ENCODE results near the gene SLC22A7. TPM values are rescaled to one million over a fixed set of nuclear protein-coding genes. Genes with fewer than 3 reads are reported as not detected.

The SLC22A7 gene
- total and polyA plus RNA-seq, 4 donors = 143 to 495 (median 228) TPM

- TF ChIP-seq RAD21 (IDR thresholded peaks at IDR 0.05) = no peak
- TF ChIP-seq FOXA2 (IDR thresholded peaks at IDR 0.05) = no peak
- no peak for TF ChIP-seq EGR1 (IDR thresholded peaks at IDR 0.05; ENCODE audit: low read depth in 2 of 2)
- TF ChIP-seq RXRA (IDR thresholded peaks at IDR 0.05) = peak in 1 of 2 donors; percentile 9
- Histone ChIP-seq H3K36me3 (ENCODE audit: control insufficient read depth in 4 of 4, insufficient read depth in 3 of 4, low read depth in 1 of 4, low read length in 3 of 4) (no peaks in the 10 kb centered on the region), H3K4me3 (ENCODE audit: low read depth in 1 of 3, low read length in 3 of 3) (no peak overlapping the region), H3K27me3 (ENCODE audit: control insufficient read depth in 4 of 4, insufficient read depth in 4 of 4, low read length in 3 of 4) (no peaks in the 10 kb centered on the region), H3K9me3 (ENCODE audit: control insufficient read depth in 4 of 4, low read length in 3 of 4) (no peaks in the 10 kb centered on the region), H3K4me1 (ENCODE audit: control insufficient read depth in 4 of 4, insufficient read depth in 4 of 4, low read length in 3 of 4) (no peaks in the 10 kb centered on the region), H3K9ac (ENCODE audit: low read depth in 1 of 2, low read length in 2 of 2) (no peak overlapping the region), H3K27ac (ENCODE audit: low read depth in 1 of 2, low read length in 2 of 2) (no peak overlapping the region)
- 23% methylated on average over 1 of the region's 1 CpG for WGBS
- no peak for DNase-seq (ENCODE audit: low spot score)
Observed at GRCh38 chr6:43328528-43328927, 30.5 kb downstream of the SLC22A7 start.

DNA sequence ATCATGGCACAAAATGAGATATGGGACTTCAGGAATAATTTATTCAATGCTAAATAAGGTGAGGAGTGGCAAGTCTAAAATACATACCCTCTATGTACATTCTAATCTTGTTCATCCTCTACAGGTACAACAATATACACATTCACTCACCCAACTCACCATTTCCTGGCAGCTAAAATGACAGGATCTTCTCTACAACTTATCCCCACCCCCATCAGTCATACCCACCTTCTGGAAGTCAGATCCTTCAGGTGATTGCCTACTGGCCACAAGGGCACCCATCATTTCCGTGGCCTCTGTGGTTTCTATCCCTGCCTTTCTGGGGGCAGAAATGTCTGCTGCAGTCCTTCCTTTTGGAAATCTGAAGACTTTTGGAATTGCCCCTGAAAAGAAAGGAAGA, 33.4 kb downstream of the SLC22A7 start:
- peaks cover 0 to 2% (median 0%) of the 10 kb centered on the region in 4 donors for H3K4me1 ChIP-seq (ENCODE audit: control insufficient read depth in 4 of 4, insufficient read depth in 4 of 4, low read length in 3 of 4)
- H3K9me3 ChIP-seq (ENCODE audit: control insufficient read depth in 4 of 4, low read length in 3 of 4) = no peaks in the 10 kb centered on the region
- H3K36me3 ChIP-seq (ENCODE audit: control insufficient read depth in 4 of 4, insufficient read depth in 3 of 4, low read depth in 1 of 4, low read length in 3 of 4) = peaks cover 0 to 4% (median 0%) of the 10 kb centered on the region in 4 donors
- H3K27me3 ChIP-seq (ENCODE audit: control insufficient read depth in 4 of 4, insufficient read depth in 4 of 4, low read length in 3 of 4) = no peaks in the 10 kb centered on the region
- H3K4me3 ChIP-seq (ENCODE audit: low read depth in 1 of 3, low read length in 3 of 3) = no peak overlapping the region
- H3K27ac ChIP-seq (ENCODE audit: low read depth in 1 of 2, low read length in 2 of 2) = no peak overlapping the region
- H3K9ac ChIP-seq (ENCODE audit: low read depth in 1 of 2, low read length in 2 of 2) = no peak overlapping the region
- no peak for DNase-seq (ENCODE audit: low spot score)
- TF ChIP-seq, protein P1, sequence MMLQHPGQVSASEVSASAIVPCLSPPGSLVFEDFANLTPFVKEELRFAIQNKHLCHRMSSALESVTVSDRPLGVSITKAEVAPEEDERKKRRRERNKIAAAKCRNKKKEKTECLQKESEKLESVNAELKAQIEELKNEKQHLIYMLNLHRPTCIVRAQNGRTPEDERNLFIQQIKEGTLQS (IDR thresholded peaks at IDR 0.05) = no peak
- no peak for TF ChIP-seq RAD21 (IDR thresholded peaks at IDR 0.05)
- TF ChIP-seq SP1 (IDR thresholded peaks at IDR 0.05) = no peak
- no peak for TF ChIP-seq JUND (IDR thresholded peaks at IDR 0.05)
- no peak for TF ChIP-seq YY1 (IDR thresholded peaks at IDR 0.05)
- TF ChIP-seq GABPA (IDR thresholded peaks at IDR 0.05 in 1 of 2, conservative IDR thresholded peaks at IDR 0.05 in 1 of 2) = no peak
- no peak for TF ChIP-seq CTCF (IDR thresholded peaks at IDR 0.05; ENCODE audit: low read depth, low read length, missing input control)
- TF ChIP-seq HNF4G (IDR thresholded peaks at IDR 0.05) = no peak
- no peak for TF ChIP-seq EGR1 (IDR thresholded peaks at IDR 0.05; ENCODE audit: low read depth in 2 of 2)
- no peak for TF ChIP-seq RXRA (IDR thresholded peaks at IDR 0.05)
- TF ChIP-seq, protein P2, sequence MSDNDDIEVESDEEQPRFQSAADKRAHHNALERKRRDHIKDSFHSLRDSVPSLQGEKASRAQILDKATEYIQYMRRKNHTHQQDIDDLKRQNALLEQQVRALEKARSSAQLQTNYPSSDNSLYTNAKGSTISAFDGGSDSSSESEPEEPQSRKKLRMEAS (IDR thresholded peaks at IDR 0.05) = no peak
- TF ChIP-seq FOXA1 (IDR thresholded peaks at IDR 0.05) = no peak
- no peak for TF ChIP-seq HNF4A (conservative IDR thresholded peaks at IDR 0.05)
- TF ChIP-seq TAF1 (conservative IDR thresholded peaks at IDR 0.05) = no peak
- no peak for TF ChIP-seq FOXA2 (IDR thresholded peaks at IDR 0.05)
- TF ChIP-seq ZBTB33 (IDR thresholded peaks at IDR 0.05) = no peak
- no peak for TF ChIP-seq NR2F2 (IDR thresholded peaks at IDR 0.05)
- 81% methylated on average over 1 of the region's 1 CpG for WGBS

Data from liver (tissue), 9 donors.